H7 (cell line): ENCODE results near the gene SEMA4D. TPM values are rescaled to one million over a fixed set of nuclear protein-coding genes. Genes with fewer than 3 reads are reported as not detected.

Experiments
- DNase-seq: peaks from one replicate; pipeline ENCODE4 v3.0.0; 2012
- H3K27me3 ChIP-seq: 2 replicates; pipeline ENCODE4 v1.6.0; 2011; ENCODE audit warnings: mild to moderate bottlenecking, low read length; ENCODE audit not compliant: control insufficient read depth, insufficient read depth
- H3K36me3 ChIP-seq: replicated peaks from 2 replicates; pipeline ENCODE4 v1.5.1; 2011; ENCODE audit warnings: low read length; ENCODE audit not compliant: control insufficient read depth, insufficient read depth
- H3K4me3 ChIP-seq: 2 replicates; pipeline ENCODE4 v1.5.1; 2011; ENCODE audit warnings: low read depth, mild to moderate bottlenecking, control low read depth, low read length, moderate library complexity; ENCODE audit not compliant: insufficient read depth
- total RNA-seq: library from RNA; depleted of rRNA; stranded (reverse); fragments of >200 nt; shearing (Covaris generic); gene quantifications from 2 replicates; pipeline ENCODE4 v1.2.3, GENCODE V29; 2014

SEMA4D gene
- total RNA-seq, 1 experiment from 2014 or later, result 17.0 TPM

DNA sequence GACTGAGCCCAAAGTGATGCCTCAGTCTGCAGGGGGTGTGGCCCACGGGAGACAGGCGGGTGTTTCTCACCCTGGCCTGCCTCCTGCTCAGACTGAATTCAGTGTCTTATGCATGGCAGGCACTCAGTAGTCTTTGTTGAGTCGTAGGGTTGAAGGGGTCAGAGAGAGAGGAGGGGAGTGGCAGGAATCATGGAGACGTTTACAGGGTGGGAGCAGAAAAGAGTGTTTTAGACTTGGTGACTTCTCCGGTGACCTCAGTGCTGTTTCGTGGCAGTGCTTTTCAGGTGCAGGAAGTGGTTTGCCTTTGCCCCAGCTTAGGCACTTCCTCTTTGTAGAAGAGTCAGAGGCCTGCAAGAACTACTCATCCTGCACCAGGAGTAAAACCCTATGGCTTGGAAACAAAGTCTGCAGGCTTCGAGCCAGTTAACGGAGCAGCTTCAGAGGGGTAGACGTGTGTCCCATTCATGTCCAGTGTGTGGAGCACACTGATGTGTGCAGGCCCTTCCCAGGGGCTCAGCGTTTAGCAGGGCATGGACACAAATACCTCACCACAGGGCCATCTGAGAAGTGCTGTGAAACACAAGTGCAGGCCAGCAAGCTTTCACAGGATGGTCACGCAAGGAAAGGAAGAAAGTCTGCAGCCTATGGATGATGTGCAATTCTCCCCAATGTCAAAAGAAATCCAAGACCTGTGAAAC lies 24.5 kb upstream of the SEMA4D start:
- no peaks in the 10 kb centered on the region for H3K27me3 ChIP-seq
- H3K4me3 ChIP-seq, result no peak overlapping the region
- no peaks in the 10 kb centered on the region for H3K36me3 ChIP-seq
- no peak for DNase-seq

GRCh38 chr9:89519366-89519805 lies 21.5 kb upstream of the SEMA4D start:
- no peaks in the 10 kb centered on the region for H3K27me3 ChIP-seq
- H3K36me3 ChIP-seq, result no peaks in the 10 kb centered on the region
- no peak for DNase-seq
- H3K4me3 ChIP-seq, result no peak overlapping the region

DNA sequence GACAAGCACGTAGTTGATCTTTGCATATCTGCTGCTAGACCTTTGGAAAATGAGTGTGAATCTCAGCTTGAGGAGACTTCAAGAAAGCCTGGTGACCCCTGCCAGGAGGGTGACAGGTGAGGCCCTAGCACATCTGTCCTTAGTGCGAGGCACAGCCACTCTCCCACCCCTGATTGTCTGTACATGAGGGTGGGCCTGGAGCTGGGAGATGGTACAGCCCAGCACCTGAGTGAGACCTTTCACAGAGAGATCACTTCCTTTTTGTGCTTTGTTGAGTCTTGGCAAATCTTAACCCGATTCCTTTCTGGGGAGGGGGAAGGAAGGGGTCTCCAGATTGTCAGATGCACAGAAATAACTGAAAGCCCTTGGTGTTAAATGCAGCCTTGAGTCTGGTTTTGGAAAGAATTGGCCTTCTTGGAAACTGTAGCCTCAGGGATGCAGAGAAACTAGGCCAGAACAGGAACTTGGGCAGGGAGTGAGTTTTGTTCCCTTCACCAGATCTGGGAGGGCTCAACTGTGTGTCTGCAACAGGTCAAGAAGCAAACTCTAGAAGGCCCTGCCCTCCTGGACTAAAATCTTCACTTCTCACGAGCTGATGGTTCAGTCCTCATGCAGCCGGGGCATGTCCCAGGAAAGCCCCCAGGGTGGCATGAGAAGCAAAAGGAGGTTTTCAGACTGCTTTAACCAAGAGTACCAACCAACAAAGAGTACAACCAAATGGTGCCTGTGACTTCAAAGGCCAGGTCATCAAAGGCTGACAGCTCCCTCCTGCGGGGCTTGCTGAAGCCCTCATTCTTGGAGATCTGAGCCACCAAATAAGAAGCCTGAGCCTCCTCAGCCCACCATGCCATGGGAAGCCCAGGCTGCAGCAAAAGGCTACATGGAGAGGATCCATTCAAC lies 20.8 kb upstream of the SEMA4D start:
- no peaks in the 10 kb centered on the region for H3K36me3 ChIP-seq
- H3K27me3 ChIP-seq, result no peaks in the 10 kb centered on the region
- no peak overlapping the region for H3K4me3 ChIP-seq
- DNase-seq, result no peak

DNA sequence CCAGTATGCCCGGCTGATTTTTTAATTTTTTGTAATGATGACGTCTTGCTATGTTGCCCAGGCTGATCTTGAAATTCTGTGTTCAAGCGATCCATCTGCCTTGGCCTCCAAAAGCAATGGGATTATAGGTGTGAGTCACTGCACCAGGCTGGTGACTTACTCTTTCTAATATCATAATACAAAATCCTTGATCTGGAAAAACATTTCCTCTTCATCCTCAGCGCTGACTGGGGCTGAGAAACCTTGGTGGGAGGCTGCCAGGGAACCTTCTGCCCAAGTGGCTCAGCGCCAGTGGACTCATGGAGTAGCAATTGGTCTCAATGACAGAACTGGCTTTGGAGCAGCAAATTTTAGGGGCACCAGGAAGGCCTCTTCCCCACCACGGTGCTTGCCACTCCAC lies 17.5 kb upstream of the SEMA4D start:
- no peak overlapping the region for H3K4me3 ChIP-seq
- H3K36me3 ChIP-seq, result no peaks in the 10 kb centered on the region
- no peaks in the 10 kb centered on the region for H3K27me3 ChIP-seq
- no peak for DNase-seq

- DNase-seq, result no peak
- H3K27me3 ChIP-seq, result no peaks in the 10 kb centered on the region
- no peaks in the 10 kb centered on the region for H3K36me3 ChIP-seq
- H3K4me3 ChIP-seq, result no peak overlapping the region
Observed at GRCh38 chr9:89514956-89515355, 17.0 kb upstream of the SEMA4D start.

DNA sequence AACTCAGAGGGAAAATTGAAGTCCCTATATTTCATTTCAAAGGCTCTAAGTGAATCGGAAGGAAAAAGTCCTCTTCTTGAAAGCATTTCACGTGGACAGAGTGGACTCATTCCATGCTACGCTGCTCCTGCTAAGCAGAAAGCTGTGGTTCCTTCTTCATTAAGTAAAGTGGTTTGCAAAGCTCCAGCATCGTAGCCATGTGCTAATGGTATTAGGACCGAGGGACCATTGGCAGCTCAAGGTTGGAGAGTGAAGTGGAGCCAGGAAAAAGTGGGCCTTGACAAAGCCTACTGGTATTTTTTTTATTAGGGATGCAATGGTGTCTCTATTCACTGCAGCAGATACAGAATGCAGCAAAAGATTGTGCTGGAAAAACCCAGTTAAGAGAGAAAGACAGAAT lies 16.4 kb upstream of the SEMA4D start:
- DNase-seq, result no peak
- H3K27me3 ChIP-seq, result no peaks in the 10 kb centered on the region
- no peaks in the 10 kb centered on the region for H3K36me3 ChIP-seq
- H3K4me3 ChIP-seq, result no peak overlapping the region

DNA sequence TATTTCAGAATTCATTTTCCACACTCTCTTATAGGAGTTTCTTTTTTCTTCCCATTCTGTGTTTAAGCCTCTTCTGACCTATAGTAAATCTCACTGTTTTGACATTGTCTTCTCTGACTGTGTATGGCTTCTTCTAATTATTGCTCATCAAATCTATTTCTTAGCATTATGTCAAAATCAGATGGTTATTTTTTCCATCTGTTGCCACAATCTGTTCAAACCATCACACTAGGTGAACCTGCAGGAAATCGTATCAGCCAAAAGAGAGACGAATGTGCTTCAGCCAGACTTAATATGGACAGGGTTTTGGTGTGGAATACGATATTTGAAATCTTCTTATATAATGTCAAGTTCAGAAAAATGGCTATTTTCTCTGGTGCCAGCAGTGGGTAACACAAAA lies 15.9 kb upstream of the SEMA4D start:
- no peak for DNase-seq
- H3K4me3 ChIP-seq, result no peak overlapping the region
- no peaks in the 10 kb centered on the region for H3K27me3 ChIP-seq
- H3K36me3 ChIP-seq, result no peaks in the 10 kb centered on the region

- Histone ChIP-seq H3K36me3 (no peaks in the 10 kb centered on the region), H3K27me3 (no peaks in the 10 kb centered on the region), H3K4me3 (no peak overlapping the region)
- no peak for DNase-seq
Observed at GRCh38 chr9:89512382-89512781, 14.5 kb upstream of the SEMA4D start.

- no peak for DNase-seq
- H3K27me3 ChIP-seq, result no peaks in the 10 kb centered on the region
- H3K36me3 ChIP-seq, result no peaks in the 10 kb centered on the region
- H3K4me3 ChIP-seq, result no peak overlapping the region
Observed at GRCh38 chr9:89508951-89509615, 11.2 kb upstream of the SEMA4D start.

- Histone ChIP-seq H3K27me3 (no peaks in the 10 kb centered on the region), H3K36me3 (no peaks in the 10 kb centered on the region), H3K4me3 (no peak overlapping the region)
- no peak for DNase-seq
Observed at GRCh38 chr9:89505911-89506310, 8.0 kb upstream of the SEMA4D start.

- Histone ChIP-seq H3K36me3 (no peaks in the 10 kb centered on the region), H3K4me3 (no peak overlapping the region), H3K27me3 (no peaks in the 10 kb centered on the region)
- DNase-seq, result peak; percentile 58
Observed at GRCh38 chr9:89505048-89505447, 7.1 kb upstream of the SEMA4D start.

GRCh38 chr9:89502671-89503070 lies 4.8 kb upstream of the SEMA4D start:
- Histone ChIP-seq H3K36me3 (no peaks in the 10 kb centered on the region), H3K4me3 (no peak overlapping the region), H3K27me3 (no peaks in the 10 kb centered on the region)
- DNase-seq, result no peak

- H3K27me3 ChIP-seq, result no peaks in the 10 kb centered on the region
- H3K4me3 ChIP-seq, result no peak overlapping the region
- H3K36me3 ChIP-seq, result no peaks in the 10 kb centered on the region
- no peak for DNase-seq
Observed at GRCh38 chr9:89502038-89502601, 4.2 kb upstream of the SEMA4D start.

DNA sequence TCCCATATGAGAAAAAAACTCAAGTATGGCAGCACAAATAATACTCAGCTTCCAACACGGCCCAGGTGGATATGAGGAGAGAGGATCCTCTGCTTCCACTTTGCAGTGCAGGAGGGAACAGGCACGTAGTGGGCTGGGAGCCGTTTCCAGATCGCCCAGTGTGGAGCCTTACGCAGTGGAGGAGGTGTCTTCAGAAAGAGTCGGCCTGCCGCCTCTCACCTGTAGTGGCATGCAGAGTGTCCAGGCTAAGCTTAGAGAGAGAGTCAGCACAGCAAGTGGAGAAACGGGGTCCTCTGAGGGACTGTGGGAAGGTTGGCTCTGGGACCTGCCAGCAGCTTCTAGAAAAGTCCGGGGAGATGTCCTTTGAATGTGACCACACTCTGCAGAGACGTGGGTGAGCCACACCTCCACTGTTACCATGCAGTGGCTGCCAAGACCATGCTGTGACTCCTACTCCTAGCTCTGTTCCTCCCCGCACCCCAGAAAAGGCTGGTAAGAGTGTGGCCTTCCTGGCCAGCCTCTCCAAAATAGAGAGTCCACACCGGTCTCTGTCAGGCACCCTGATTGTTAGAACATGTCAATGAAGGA lies 3.5 kb upstream of the SEMA4D start:
- Histone ChIP-seq H3K27me3 (no peaks in the 10 kb centered on the region), H3K4me3 (no peak overlapping the region), H3K36me3 (no peaks in the 10 kb centered on the region)
- DNase-seq, result no peak
